Fibroblast of the aortic adventitia (primary cell): ENCODE data around the gene NT5DC1. TPM values are rescaled to one million over a fixed set of nuclear protein-coding genes. Genes with fewer than 3 reads are reported as not detected.

Experiments
- DNase-seq: peaks from one replicate; pipeline ENCODE4 v3.0.0-alpha.2; 2010; ENCODE audit warnings: low read depth
- H3K4me3 ChIP-seq: 2 replicates; pipeline ENCODE4 v1.5.1; 2011; ENCODE audit warnings: low read depth, mild to moderate bottlenecking, control low read depth, low read length, moderate library complexity
- total RNA-seq: library from RNA; depleted of rRNA; stranded (reverse); fragments of >200 nt; gene quantifications from 2 replicates; pipeline ENCODE4 v1.2.3, GENCODE V29; 2012; ENCODE audit warnings: low replicate concordance
- TF ChIP-seq, protein P1 (sequence below): IDR thresholded peaks from 2 replicates; pipeline ENCODE4 v1.5.1; 2011; ENCODE audit warnings: mild to moderate bottlenecking, low read length, control low read depth, inconsistent platforms; ENCODE audit not compliant: insufficient read depth

The NT5DC1 gene
- total RNA-seq, 1 donor, result 7.2 TPM

DNA sequence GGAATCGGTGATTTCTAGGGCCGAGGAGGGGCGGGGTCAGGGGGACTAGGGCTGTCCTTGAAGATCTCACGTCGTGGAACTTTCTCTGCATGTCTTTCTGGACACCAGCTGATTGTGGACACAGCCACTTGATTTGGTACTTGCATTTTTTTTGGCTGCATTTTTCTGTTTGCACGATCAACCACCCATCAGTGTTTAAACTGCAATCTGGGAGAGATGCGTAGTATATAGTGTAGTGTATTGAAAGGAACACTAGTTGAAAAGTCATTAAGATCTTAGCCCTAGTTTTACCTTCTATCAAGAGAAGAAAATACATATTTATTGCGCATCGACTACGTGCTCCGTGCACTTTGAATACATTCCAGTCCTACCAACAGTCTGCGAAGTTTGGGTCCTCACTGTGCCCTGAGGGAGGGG, 657 bp downstream of the NT5DC1 start:
- no peak for DNase-seq
- peak overlapping the region; percentile 84 for H3K4me3 ChIP-seq
- TF ChIP-seq, protein P1, sequence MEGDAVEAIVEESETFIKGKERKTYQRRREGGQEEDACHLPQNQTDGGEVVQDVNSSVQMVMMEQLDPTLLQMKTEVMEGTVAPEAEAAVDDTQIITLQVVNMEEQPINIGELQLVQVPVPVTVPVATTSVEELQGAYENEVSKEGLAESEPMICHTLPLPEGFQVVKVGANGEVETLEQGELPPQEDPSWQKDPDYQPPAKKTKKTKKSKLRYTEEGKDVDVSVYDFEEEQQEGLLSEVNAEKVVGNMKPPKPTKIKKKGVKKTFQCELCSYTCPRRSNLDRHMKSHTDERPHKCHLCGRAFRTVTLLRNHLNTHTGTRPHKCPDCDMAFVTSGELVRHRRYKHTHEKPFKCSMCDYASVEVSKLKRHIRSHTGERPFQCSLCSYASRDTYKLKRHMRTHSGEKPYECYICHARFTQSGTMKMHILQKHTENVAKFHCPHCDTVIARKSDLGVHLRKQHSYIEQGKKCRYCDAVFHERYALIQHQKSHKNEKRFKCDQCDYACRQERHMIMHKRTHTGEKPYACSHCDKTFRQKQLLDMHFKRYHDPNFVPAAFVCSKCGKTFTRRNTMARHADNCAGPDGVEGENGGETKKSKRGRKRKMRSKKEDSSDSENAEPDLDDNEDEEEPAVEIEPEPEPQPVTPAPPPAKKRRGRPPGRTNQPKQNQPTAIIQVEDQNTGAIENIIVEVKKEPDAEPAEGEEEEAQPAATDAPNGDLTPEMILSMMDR, result no peak

GRCh38 chr6:116101790-116102189, 1.1 kb downstream of the NT5DC1 start:
- DNase-seq, result no peak
- TF ChIP-seq, protein P1, result no peak
- peak overlapping the region; percentile 84 for H3K4me3 ChIP-seq

DNA sequence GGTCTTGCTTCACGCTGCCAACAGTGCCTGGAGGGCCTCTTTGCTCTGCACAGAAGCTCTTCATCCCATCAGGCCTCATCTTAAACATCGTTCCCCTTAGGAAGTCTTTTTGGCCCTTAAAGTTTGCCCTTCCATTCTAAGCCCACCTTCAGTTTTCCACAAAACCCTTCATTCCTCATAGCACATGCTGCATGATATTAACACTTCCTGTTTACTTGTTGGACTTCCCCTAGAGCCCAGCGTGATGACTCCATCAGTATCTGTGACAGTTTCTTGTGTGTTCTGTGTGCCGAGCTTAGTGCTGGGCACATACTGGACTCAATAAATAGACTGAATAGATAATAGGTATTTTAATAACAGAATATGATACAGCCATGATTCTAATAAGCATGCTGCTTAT, 2.2 kb downstream of the NT5DC1 start:
- no peak for DNase-seq
- no peak overlapping the region for H3K4me3 ChIP-seq
- TF ChIP-seq, protein P1, result no peak

DNA sequence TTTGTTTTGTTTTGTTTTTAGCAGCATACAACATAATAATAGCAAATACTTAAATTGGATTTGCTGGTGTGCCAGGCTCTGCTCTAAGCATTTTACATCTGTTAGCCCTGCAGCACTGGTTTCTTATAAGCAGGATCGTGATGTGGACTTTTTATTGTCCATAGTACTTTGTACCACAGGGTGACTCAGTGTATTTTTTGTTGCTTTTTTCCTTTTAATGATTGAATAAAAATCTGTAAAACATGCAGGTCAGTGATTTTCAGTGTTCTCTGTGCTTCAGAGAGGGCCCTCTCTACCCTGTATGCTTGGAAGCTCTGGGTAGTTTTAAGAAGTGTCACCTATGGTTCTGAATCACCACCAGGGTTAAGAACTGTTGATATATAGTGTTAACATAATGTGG, 4.0 kb downstream of the NT5DC1 start:
- TF ChIP-seq, protein P1, result no peak
- H3K4me3 ChIP-seq, result no peak overlapping the region
- DNase-seq, result no peak

DNA sequence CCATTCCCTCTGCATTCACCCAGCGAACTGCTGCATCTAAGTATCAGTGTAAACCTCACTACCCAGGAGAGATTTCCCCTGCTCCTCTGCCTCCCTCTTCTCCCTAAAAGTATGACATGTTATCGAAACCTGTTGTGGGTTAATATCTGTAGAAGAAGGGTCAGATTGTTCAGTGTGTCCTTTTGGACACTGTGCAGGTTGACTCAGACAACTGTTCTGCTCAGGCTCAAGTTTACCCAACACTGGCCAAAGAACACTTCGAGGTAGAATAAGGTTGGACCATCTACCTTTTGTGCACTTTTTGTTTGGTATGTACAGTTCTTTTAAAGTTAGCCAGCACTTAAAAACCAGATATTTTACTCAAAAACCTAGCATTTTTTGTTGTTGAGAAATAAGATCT, 4.6 kb downstream of the NT5DC1 start:
- TF ChIP-seq, protein P1, result no peak
- no peak for DNase-seq
- no peak overlapping the region for H3K4me3 ChIP-seq

DNA sequence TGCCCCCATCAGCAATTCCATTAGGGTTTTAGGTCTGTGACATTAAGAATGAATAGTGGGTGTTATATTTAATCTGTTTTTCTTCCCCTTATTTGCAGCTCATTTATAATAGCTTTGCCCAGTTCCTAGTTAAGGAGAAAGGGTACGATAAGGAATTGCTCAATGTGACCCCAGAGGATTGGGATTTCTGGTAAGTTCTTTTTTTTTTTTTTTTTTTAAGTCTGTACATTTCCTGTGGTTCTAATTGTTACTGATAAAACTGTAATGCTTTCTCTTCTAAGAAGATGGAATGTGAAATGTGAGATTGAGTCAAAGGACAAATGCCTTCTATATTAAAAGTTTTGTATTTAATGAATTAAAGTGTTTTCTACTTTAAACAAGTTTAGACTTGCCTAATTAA, 5.5 kb downstream of the NT5DC1 start:
- TF ChIP-seq, protein P1, result no peak
- H3K4me3 ChIP-seq, result no peak overlapping the region
- DNase-seq, result peak; percentile 86

DNA sequence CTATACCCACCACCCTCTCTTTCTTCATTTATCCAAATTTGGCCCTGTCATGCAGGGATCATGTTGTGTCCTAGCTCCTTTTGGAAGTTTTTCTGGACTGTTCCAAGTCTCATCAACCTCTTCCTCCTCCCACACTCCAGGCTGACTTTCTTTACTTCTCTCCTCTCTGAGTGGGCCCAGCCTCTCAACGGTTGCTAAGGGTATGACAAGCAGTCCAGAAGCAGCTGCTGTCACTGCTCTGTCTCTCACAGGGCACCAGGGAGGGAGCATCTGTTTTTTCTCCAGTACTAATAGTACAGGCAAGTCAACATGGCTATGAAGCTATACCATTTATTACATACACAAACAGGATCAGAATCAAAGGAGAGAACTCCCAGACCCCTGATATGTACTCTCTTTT, 8.2 kb downstream of the NT5DC1 start:
- TF ChIP-seq, protein P1, result no peak
- no peak overlapping the region for H3K4me3 ChIP-seq
- DNase-seq, result no peak
